Body of pancreas (tissue), 4 donors: ENCODE measurements around the gene HSBP1L1. TPM values are rescaled to one million over a fixed set of nuclear protein-coding genes. Genes with fewer than 3 reads are reported as not detected.
A peak's percentile ranks its signal among the peaks of the same experiment; 100 is the strongest.

Experiments
- ATAC-seq: fragments of 150-250 bp; one replicate; pipeline ENCODE4 v1.9.1; 2016
- DNase-seq, 4 donors: peaks; one replicate each; pipeline ENCODE4 v3.0.0-alpha.2; 2019
- H3K27ac ChIP-seq, 4 donors: fragments of 200-600 bp; sonication (generic); 1 replicate in 3 of 4; 2 replicates in 1 of 4; pipeline versions ENCODE4 v1.5.1 to v1.6.1; 2016 to 2019; ENCODE audit warnings: mild to moderate bottlenecking in 1 of 4, mixed read lengths in 1 of 4, moderate library complexity in 1 of 4
- H3K27me3 ChIP-seq, 2 donors: fragments of 200-600 bp; sonication (generic); one replicate each; pipeline ENCODE4 v1.6.0; 2016; ENCODE audit warnings: mild to moderate bottlenecking in 1 of 2
- H3K36me3 ChIP-seq, 2 donors: fragments of 200-600 bp; sonication (generic); replicated peaks in 1 of 2; 2 replicates each; pipeline ENCODE4 v1.5.1; 2016; ENCODE audit warnings: low read depth in 2 of 2; ENCODE audit not compliant: insufficient read depth in 1 of 2
- H3K4me1 ChIP-seq: fragments of 200-600 bp; sonication (generic); one replicate; pipeline ENCODE4 v1.6.0; 2016
- H3K4me3 ChIP-seq, 2 donors: fragments of 200-600 bp; sonication (generic); 1 replicate in 1 of 2; 2 replicates in 1 of 2; pipeline ENCODE4 v1.5.1; 2016 to 2019
- H3K9me3 ChIP-seq, 3 donors: fragments of 200-600 bp; sonication (generic); 1 replicate in 2 of 3; 2 replicates in 1 of 3; pipeline ENCODE4 v1.5.1; 2016
- POLR2A ChIP-seq, 3 donors: fragments of 450-650 bp; IDR thresholded peaks; one replicate each; pipeline ENCODE4 v1.6.1; 2016; ENCODE audit warnings: antibody characterized with exemption in 3 of 3, mild to moderate bottlenecking in 2 of 3
- WGBS, 2 donors: methylation state at CpG; one replicate each; pipeline ENCODE4 v1.1.5; 2017; 5-methylcytosine and 5-hydroxymethylcytosine counted together
- intact Hi-C: fragments of 100-400 bp; cut with DNase I; formaldehyde crosslinking; loops from one replicate; pipeline ENCODE4 v1.15.1; 2023
- total RNA-seq, 2 donors: library from RNA; depleted of rRNA; stranded (reverse); fragments of >200 nt; gene quantifications; one replicate each; pipeline ENCODE4 v1.1.0, GENCODE V29; 2016
- TF ChIP-seq, protein P1 (sequence below), 7 experiments: fragments of 450-650 bp in 4 of 7; fragments of 200-600 bp in 3 of 7; sonication (generic) in 3 of 7; IDR thresholded peaks; one replicate each; pipeline ENCODE4 v1.5.1; 2016 to 2019; ENCODE audit warnings: antibody characterized with exemption in 7 of 7

The HSBP1L1 gene
- total RNA-seq, 2 donors from 2014 or later = 14.8 to 22.1 TPM

DNA sequence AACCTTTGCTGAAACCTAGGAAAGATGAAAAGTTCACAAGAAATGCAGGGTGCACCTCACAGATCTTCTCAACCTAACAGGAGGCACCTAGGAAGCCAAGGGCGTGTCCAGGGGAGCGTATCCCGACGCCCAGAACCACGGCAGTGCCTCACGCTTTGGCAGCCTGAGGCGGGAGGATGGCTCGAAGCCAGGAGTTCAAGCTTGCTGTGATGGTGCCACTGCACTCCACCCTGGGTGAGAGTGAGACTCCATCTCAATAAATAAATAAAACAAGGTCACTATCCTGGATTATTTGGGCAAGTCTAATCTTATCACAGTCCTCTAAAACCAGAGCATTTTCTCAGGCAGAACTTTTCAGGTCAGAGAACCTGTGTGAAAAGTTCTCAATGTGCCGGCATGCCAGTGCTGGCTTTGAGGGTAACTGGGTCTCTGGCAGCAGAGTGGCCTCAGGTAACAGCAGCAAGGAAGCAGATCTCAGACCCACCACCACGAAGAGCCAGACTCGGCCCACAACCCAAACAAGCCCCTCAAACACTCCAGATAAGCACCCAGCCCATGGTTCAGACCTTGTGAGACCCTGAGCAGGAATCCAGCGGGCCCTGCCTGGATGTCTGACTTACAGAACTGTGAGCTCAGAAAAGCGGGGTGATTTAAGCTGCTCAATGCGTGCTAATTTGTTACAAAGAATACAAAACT, 11.7 kb downstream of the HSBP1L1 start:
- intact Hi-C loops = no loop called here
- peaks cover 0 to 7% of the 10 kb centered on the region in 2 donors for H3K36me3 ChIP-seq
- no peak for ATAC-seq
- no peak overlapping the region for H3K4me3 ChIP-seq
- H3K9me3 ChIP-seq = no peaks in the 10 kb centered on the region
- TF ChIP-seq, protein P1, sequence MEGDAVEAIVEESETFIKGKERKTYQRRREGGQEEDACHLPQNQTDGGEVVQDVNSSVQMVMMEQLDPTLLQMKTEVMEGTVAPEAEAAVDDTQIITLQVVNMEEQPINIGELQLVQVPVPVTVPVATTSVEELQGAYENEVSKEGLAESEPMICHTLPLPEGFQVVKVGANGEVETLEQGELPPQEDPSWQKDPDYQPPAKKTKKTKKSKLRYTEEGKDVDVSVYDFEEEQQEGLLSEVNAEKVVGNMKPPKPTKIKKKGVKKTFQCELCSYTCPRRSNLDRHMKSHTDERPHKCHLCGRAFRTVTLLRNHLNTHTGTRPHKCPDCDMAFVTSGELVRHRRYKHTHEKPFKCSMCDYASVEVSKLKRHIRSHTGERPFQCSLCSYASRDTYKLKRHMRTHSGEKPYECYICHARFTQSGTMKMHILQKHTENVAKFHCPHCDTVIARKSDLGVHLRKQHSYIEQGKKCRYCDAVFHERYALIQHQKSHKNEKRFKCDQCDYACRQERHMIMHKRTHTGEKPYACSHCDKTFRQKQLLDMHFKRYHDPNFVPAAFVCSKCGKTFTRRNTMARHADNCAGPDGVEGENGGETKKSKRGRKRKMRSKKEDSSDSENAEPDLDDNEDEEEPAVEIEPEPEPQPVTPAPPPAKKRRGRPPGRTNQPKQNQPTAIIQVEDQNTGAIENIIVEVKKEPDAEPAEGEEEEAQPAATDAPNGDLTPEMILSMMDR (IDR thresholded peaks at IDR 0.05) = no peak
- TF ChIP-seq POLR2A (IDR thresholded peaks at IDR 0.05) = no peak
- 63 to 83% methylated on average over 12 to 14 of the region's 14 CpGs for WGBS, 2 donors
- H3K4me1 ChIP-seq = peaks cover 8% of the 10 kb centered on the region
- peak in 3 of 4 donors; percentile 29 to 41 (median 31) for DNase-seq
- H3K27me3 ChIP-seq = no peaks in the 10 kb centered on the region
- no peak overlapping the region for H3K27ac ChIP-seq

DNA sequence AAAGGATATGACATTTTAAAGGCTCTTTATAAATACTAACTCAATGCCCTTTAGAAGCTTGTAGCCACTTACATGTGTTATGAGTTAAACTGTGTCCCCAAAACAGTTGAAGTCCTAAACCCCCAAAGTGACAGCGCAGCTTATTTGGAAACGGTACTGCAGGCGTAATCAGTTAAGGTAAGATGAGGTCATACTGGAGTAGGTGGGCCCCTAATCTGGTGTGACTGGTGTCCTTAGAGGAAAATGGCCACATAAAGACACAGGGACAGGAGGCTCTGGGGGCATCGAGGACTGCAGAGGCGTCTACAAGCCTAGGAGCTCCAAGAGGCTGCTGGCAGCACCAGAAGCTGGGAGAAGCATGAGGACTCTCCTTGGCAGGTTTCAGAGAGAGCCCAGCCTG, 15.4 kb downstream of the HSBP1L1 start:
- H3K4me3 ChIP-seq = no peak overlapping the region
- TF ChIP-seq POLR2A (IDR thresholded peaks at IDR 0.05) = no peak
- TF ChIP-seq, protein P1 (IDR thresholded peaks at IDR 0.05) = no peak
- no peaks in the 10 kb centered on the region for H3K27me3 ChIP-seq
- intact Hi-C loops = loop anchor here (10.0 kb wide), 1 partner anchor 45 kb away; no protein-coding TSS in a partner anchor
- H3K27ac ChIP-seq = no peak overlapping the region
- no peak for ATAC-seq
- peaks cover 23% of the 10 kb centered on the region for H3K4me1 ChIP-seq
- 92 to 94% methylated on average over 5 of the region's 5 CpGs for WGBS, 2 donors
- H3K36me3 ChIP-seq = no peaks in the 10 kb centered on the region
- DNase-seq = no peak
- no peaks in the 10 kb centered on the region for H3K9me3 ChIP-seq

DNA sequence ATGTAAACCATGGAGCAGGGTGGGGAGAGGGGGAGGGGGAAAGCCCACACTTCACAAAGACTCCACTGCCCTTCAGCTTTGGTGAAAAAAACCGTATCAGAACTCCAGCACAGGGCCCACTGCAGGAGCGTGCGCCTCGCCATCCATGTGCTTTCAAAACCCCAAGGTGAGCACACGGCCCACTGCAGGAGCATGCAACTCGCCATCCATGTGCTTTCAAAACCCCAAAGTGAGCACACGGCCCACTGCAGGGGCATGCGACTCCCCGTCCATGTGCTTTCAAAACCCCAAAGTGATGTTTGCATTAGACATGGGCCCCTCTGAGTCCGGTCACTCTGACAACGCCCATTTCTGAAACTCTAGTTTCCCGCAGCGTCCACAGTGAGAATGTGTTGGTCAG, 16.1 kb downstream of the HSBP1L1 start:
- H3K27ac ChIP-seq = no peak overlapping the region
- H3K4me3 ChIP-seq = no peak overlapping the region
- TF ChIP-seq POLR2A (IDR thresholded peaks at IDR 0.05) = no peak
- TF ChIP-seq, protein P1 (IDR thresholded peaks at IDR 0.05) = no peak
- H3K4me1 ChIP-seq = peaks cover 23% of the 10 kb centered on the region
- intact Hi-C loops = loop anchor here (10.0 kb wide), 1 partner anchor 46 kb away; no protein-coding TSS in a partner anchor
- no peaks in the 10 kb centered on the region for H3K27me3 ChIP-seq
- 88 to 93% methylated on average over 13 of the region's 13 CpGs for WGBS, 2 donors
- DNase-seq = no peak
- H3K9me3 ChIP-seq = no peaks in the 10 kb centered on the region
- H3K36me3 ChIP-seq = no peaks in the 10 kb centered on the region
- no peak for ATAC-seq

DNA sequence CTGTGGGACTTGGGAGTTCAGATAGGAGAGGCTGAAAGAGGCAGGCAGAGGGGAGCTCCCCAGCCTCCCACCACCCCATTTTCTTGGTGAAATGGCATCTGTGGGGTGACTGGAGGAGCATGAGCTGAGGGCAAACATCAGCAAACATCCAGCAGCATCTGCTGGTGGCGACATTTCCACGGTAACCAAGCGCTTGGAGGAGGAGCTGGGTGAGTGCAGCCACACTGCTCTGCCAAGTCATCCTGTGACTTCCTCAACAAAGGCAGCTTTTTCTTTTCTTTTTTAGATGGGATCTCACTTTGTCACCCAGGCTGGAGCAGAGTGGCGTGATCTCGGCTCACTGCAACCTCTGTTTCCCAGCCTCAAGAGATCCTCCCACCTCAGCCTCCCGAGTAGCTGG, 18.3 kb downstream of the HSBP1L1 start:
- Histone ChIP-seq H3K36me3 (no peaks in the 10 kb centered on the region), H3K27ac (peak overlapping the region in 2 of 4 donors; percentile 5 to 26), H3K9me3 (no peaks in the 10 kb centered on the region), H3K4me1 (peaks cover 34% of the 10 kb centered on the region), H3K27me3 (no peaks in the 10 kb centered on the region), H3K4me3 (no peak overlapping the region)
- WGBS, 2 donors = 75 to 88% methylated on average over 6 of the region's 6 CpGs
- TF ChIP-seq, protein P1 (IDR thresholded peaks at IDR 0.05) = no peak
- no peak for TF ChIP-seq POLR2A (IDR thresholded peaks at IDR 0.05)
- intact Hi-C loops = loop anchor here (10.0 kb wide), 1 partner anchor 48 kb away; no protein-coding TSS in a partner anchor
- no peak for ATAC-seq
- DNase-seq = peak in 2 of 4 donors; percentile 24 to 32
